Adrenal gland (tissue), 12 donors: Measurements from ENCODE around the gene KCNE2. TPM values are rescaled to one million over a fixed set of nuclear protein-coding genes. Genes with fewer than 3 reads are reported as not detected.

Experiments
- DNase-seq, 7 donors: peaks; one replicate each; pipeline ENCODE4 v3.0.0-alpha.2; 2019 to 2020
- H3K27ac ChIP-seq, 5 donors: fragments of 200-600 bp; sonication (generic) in 4 of 5; 1 replicate in 3 of 5; 2 replicates in 2 of 5; pipeline versions ENCODE4 v1.5.1 to v1.8.0; 2016 to 2020; ENCODE audit warnings: mild to moderate bottlenecking in 1 of 5
- H3K27me3 ChIP-seq: fragments of 200-600 bp; 2 replicates; pipeline ENCODE4 v1.8.0; 2021
- H3K36me3 ChIP-seq, 2 donors: fragments of 200-600 bp; replicated peaks in 1 of 2; 1 replicate in 1 of 2; 2 replicates in 1 of 2; pipeline versions ENCODE4 v1.5.1 to v1.8.0; 2018 to 2022
- H3K4me1 ChIP-seq, 2 donors: fragments of 200-600 bp; replicated peaks in 1 of 2; 1 replicate in 1 of 2; 2 replicates in 1 of 2; pipeline versions ENCODE4 v1.5.1 to v1.8.0; 2018 to 2021
- H3K4me3 ChIP-seq, 4 donors: fragments of 200-600 bp; sonication (generic) in 3 of 4; one replicate each; pipeline ENCODE4 v1.5.1; 2016 to 2018
- H3K9me3 ChIP-seq, 3 donors: fragments of 200-600 bp; sonication (generic) in 1 of 3; replicated peaks in 1 of 3; 1 replicate in 2 of 3; 2 replicates in 1 of 3; pipeline versions ENCODE4 v1.5.1 to v1.8.0; 2016 to 2021
- POLR2A ChIP-seq, 2 donors: fragments of 450-650 bp; IDR thresholded peaks; one replicate each; pipeline ENCODE4 v1.6.1; 2017; ENCODE audit warnings: antibody characterized with exemption in 2 of 2, mild to moderate bottlenecking in 2 of 2, moderate library complexity in 1 of 2
- WGBS, 4 donors: extraction: QIAGEN DNeasy Blood & Tissue Kit in 2 of 4; methylation state at CpG; one replicate each; pipeline versions ENCODE4 v1.1.5 to v1.1.7; 2013 to 2017; 5-methylcytosine and 5-hydroxymethylcytosine counted together
- intact Hi-C, 2 donors: fragments of 100-400 bp; cut with DNase I; formaldehyde crosslinking; loops; one replicate each; pipeline versions ENCODE4 v1.14.1 to v1.15.0; 2022 to 2023
- polyA plus RNA-seq, 3 donors: library from polyadenylated mRNA; stranded (reverse); fragments of 200-250 nt in 2 of 3; fragments of 350-450 nt in 1 of 3; fragmentation: Illumina TruSeq in 1 of 3; extraction: RNeasy Lipid Tissue Mini Kit (QIAGEN cat#74804) in 1 of 3; gene quantifications; one replicate each; pipeline ENCODE4 v1.2.3, GENCODE V29; 2013 to 2014
- total RNA-seq, 9 donors: library from RNA; depleted of rRNA in 4 of 9; stranded (reverse); fragments of >200 nt in 4 of 9; fragments of 120-200 nt in 1 of 9; fragmentation: NEBNext Ultra II Directional in 1 of 9; extraction: Animal tissue kit (Norgen Biotek cat#: 25700) in 1 of 9; gene quantifications; one replicate each; pipeline versions ENCODE4 v1.1.0 to v1.2.4, GENCODE V29; 2013 to 2023
- TF ChIP-seq, protein P1 (sequence below), 6 experiments: fragments of 450-650 bp in 4 of 6; fragments of 200-600 bp in 2 of 6; sonication (generic) in 1 of 6; IDR thresholded peaks; 1 replicate in 5 of 6; 2 replicates in 1 of 6; pipeline versions ENCODE4 v1.5.1 to v1.8.0; 2016 to 2021; ENCODE audit warnings: antibody characterized with exemption in 6 of 6, mild to moderate bottlenecking in 2 of 6, moderate library complexity in 1 of 6
- donor health status: healthy with polysubstance abuse.
- donor health status: Bipolar disorder and iron deficiency.
- donor health status: DM: yes; HTN: yes; CAD: no.
- donor health status: DM: no; HTN: no; CAD: no.
- donor health status: DM: no; HTN: no; CAD: no.
- donor health status: DM: yes; HTN: yes; CAD: no.

KCNE2 gene
- total and polyA plus RNA-seq, 12 donors = 0.22 to 0.80 (median 0.39) TPM; not detected in 8

DNA sequence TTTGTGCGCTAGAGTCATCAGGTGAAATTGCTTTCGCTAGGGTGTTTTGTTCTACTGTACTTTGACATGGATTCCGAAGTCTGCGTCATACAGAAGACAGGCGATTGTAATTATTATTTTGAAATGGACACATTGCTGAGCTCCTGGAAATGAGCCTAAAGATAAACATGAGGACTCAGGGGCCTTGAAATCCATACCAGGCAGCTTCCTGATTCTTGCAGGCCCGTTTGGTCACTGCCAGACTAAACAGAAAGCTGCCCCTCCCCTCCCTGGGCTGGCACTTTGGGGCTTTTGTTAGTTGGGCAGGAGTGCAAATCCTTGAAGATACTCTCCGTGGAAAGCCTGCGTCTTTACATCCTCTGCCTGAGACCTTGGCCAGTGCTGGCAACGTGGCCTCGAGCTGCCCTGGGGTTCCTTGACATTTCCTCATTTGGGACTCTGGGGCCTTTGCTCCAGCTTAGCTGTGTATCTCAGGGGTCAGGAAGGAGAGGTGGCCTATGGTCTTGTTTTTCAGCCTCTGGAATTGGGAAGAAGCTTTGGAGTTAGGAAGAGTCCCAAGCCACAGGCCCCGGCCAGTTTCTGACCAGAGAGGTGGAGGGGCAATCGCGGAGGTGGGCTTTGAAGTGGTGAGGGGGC lies 26.9 kb upstream of the KCNE2 start:
- peaks cover 8 to 11% of the 10 kb centered on the region in 2 donors for H3K4me1 ChIP-seq
- H3K27ac ChIP-seq = peak overlapping the region in 4 of 5 donors; percentile 24 to 55 (median 52)
- TF ChIP-seq POLR2A (IDR thresholded peaks at IDR 0.05) = no peak
- TF ChIP-seq, protein P1, sequence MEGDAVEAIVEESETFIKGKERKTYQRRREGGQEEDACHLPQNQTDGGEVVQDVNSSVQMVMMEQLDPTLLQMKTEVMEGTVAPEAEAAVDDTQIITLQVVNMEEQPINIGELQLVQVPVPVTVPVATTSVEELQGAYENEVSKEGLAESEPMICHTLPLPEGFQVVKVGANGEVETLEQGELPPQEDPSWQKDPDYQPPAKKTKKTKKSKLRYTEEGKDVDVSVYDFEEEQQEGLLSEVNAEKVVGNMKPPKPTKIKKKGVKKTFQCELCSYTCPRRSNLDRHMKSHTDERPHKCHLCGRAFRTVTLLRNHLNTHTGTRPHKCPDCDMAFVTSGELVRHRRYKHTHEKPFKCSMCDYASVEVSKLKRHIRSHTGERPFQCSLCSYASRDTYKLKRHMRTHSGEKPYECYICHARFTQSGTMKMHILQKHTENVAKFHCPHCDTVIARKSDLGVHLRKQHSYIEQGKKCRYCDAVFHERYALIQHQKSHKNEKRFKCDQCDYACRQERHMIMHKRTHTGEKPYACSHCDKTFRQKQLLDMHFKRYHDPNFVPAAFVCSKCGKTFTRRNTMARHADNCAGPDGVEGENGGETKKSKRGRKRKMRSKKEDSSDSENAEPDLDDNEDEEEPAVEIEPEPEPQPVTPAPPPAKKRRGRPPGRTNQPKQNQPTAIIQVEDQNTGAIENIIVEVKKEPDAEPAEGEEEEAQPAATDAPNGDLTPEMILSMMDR (IDR thresholded peaks at IDR 0.05) = no peak
- WGBS, 4 donors = 46 to 60% (median 51%) methylated on average over 9 to 13 of the region's 13 CpGs
- H3K4me3 ChIP-seq = no peak overlapping the region
- H3K36me3 ChIP-seq = no peaks in the 10 kb centered on the region
- DNase-seq = peak; percentile 65 to 89 (median 79)
- no peaks in the 10 kb centered on the region for H3K27me3 ChIP-seq
- intact Hi-C loops = no loop called here
- no peaks in the 10 kb centered on the region for H3K9me3 ChIP-seq

GRCh38 chr21:34337741-34338140 lies 26.1 kb upstream of the KCNE2 start:
- Histone ChIP-seq H3K4me3 (no peak overlapping the region), H3K27me3 (no peaks in the 10 kb centered on the region), H3K9me3 (no peaks in the 10 kb centered on the region), H3K4me1 (peaks cover 8 to 11% of the 10 kb centered on the region in 2 donors), H3K27ac (peak overlapping the region in 1 of 5 donors; percentile 51), H3K36me3 (no peaks in the 10 kb centered on the region)
- intact Hi-C loops = no loop called here
- TF ChIP-seq, protein P1 (IDR thresholded peaks at IDR 0.05) = no peak
- no peak for TF ChIP-seq POLR2A (IDR thresholded peaks at IDR 0.05)
- no peak for DNase-seq
- 56 to 67% (median 62%) methylated on average over 6 of the region's 6 CpGs for WGBS, 4 donors

GRCh38 chr21:34338226-34338625 lies 25.6 kb upstream of the KCNE2 start:
- H3K4me3 ChIP-seq = no peak overlapping the region
- no peaks in the 10 kb centered on the region for H3K27me3 ChIP-seq
- no peaks in the 10 kb centered on the region for H3K9me3 ChIP-seq
- no peaks in the 10 kb centered on the region for H3K36me3 ChIP-seq
- H3K4me1 ChIP-seq = peaks cover 8 to 11% of the 10 kb centered on the region in 2 donors
- no peak for DNase-seq
- 91 to 96% (median 96%) methylated on average over 8 of the region's 8 CpGs for WGBS, 4 donors
- H3K27ac ChIP-seq = no peak overlapping the region
- no peak for TF ChIP-seq POLR2A (IDR thresholded peaks at IDR 0.05)
- TF ChIP-seq, protein P1 (IDR thresholded peaks at IDR 0.05) = no peak
- intact Hi-C loops = no loop called here

DNA sequence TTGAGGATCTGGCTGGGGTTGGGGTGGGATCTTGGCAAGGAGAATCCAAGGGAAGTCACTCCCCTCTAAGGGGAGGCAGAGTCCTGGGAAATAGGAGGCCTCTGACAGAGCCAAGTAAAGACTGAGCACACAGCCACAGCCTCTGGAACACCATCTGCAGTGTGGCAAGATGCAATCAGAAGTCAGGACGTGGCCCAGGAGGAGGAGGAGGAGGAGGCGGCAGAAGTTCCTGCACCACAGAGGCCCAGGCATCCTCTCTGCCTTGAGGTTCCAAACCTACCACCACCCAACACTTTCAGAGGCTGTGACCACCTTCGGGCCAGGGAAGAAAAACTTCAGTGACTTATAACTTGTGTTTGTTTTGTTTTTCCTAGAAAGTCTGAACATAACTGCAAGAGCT lies 23.7 kb upstream of the KCNE2 start:
- H3K27ac ChIP-seq = no peak overlapping the region

More for the DNA sequence above, 23.7 kb upstream of the KCNE2 start:
- no peak for DNase-seq
- Histone ChIP-seq H3K9me3 (no peaks in the 10 kb centered on the region), H3K4me1 (peaks cover 8 to 11% of the 10 kb centered on the region in 2 donors), H3K36me3 (no peaks in the 10 kb centered on the region), H3K4me3 (no peak overlapping the region), H3K27me3 (no peaks in the 10 kb centered on the region)
- 89 to 96% (median 91%) methylated on average over 2 to 3 of the region's 3 CpGs for WGBS, 4 donors
- TF ChIP-seq POLR2A (IDR thresholded peaks at IDR 0.05) = no peak
- TF ChIP-seq, protein P1 (IDR thresholded peaks at IDR 0.05) = no peak
- intact Hi-C loops = no loop called here
